A375 (cell line): ENCODE measurements around the gene RASSF9. TPM values are rescaled to one million over a fixed set of nuclear protein-coding genes. Genes with fewer than 3 reads are reported as not detected.

Source experiments
- total RNA-seq: library from RNA; depleted of rRNA; stranded (reverse); fragments of >200 nt; shearing (Covaris generic); gene quantifications from 2 replicates; pipeline ENCODE4 v1.2.3, GENCODE V29; 2014; rRNA removed

RASSF9 gene
- total RNA-seq = not detected in 2 replicates

GRCh38 chr12:85836197-85837090, at the start of gene RASSF9:
TSS of gene RASSF9 (minus strand) at chr12:85836409. CDS start at chr12:85836201, 208 bp downstream.

GRCh38 chr12:85874031-85874461, 37.8 kb upstream of the RASSF9 start, which contains the start of gene NTS:
TSS of gene NTS (plus strand) at chr12:85874295. CDS start at chr12:85874404, 109 bp downstream.

Other genes starting within 250 kb of the RASSF9 start
- gene NTS, start 37.9 kb upstream of the RASSF9 start, total RNA-seq = 0.11 TPM in 1 of 2 replicates, not detected in the other